GM13976 (cell line): ENCODE results near the gene RAB5A.
A peak's percentile ranks its signal among the peaks of the same experiment; 100 is the strongest.
"Not testable (repeated sequence)": the region's sequence is repeated elsewhere in the genome, so short reads cannot be mapped to it uniquely, and the experiment has no call there.

Source experiments
- DNase-seq: peaks from one replicate; pipeline ENCODE4 v3.0.0; 2012; ENCODE audit warnings: low spot score
- CTCF ChIP-seq: IDR thresholded peaks from 2 replicates; pipeline ENCODE4 v1.5.1; 2012; ENCODE audit warnings: borderline replicate concordance, mild to moderate bottlenecking; ENCODE audit not compliant: insufficient read depth; ENCODE audit errors: extremely low read depth, missing control alignments, control extremely low read depth
- in situ Hi-C: fragments of 300-500 bp; cut with MboI; formaldehyde crosslinking; loops from one replicate; pipeline ENCODE4 v1.12.0; 2022; ENCODE audit warnings: low sequenced_read_pairs, mixed read lengths, inconsistent platforms; ENCODE audit not compliant: unreplicated experiment

The RAB5A gene

GRCh38 chr3:19946832-19947548 is at the start of gene RAB5A:
RAB5A (plus strand) TSS chr3:19947097; CDS start chr3:19950899, 3,802 bp downstream.
- in situ Hi-C loops, result no loop called here
- TF ChIP-seq CTCF, result no peak
- peak; percentile 97 for DNase-seq

- DNase-seq, result no peak
- TF ChIP-seq CTCF, result no peak
- in situ Hi-C loops, result no loop called here
These were observed 48.2 kb upstream of the RAB5A start for GRCh38 chr3:19898721-19899120.

- in situ Hi-C loops, result no loop called here
- DNase-seq, result no peak
- no peak for TF ChIP-seq CTCF
These were observed 47.6 kb upstream of the RAB5A start for GRCh38 chr3:19899264-19899663.

GRCh38 chr3:19899833-19900232 is 47.1 kb upstream of the RAB5A start:
- DNase-seq, in situ Hi-C loops: not testable (repeated sequence)

- in situ Hi-C loops, result no loop called here
- TF ChIP-seq CTCF, result no peak
- DNase-seq, result no peak
These were observed 45.6 kb upstream of the RAB5A start for GRCh38 chr3:19901337-19901736.

- in situ Hi-C loops, result no loop called here
- no peak for TF ChIP-seq CTCF
- no peak for DNase-seq
These were observed 45.0 kb upstream of the RAB5A start for GRCh38 chr3:19901918-19902317.

GRCh38 chr3:19903649-19904048 is 43.2 kb upstream of the RAB5A start:
- in situ Hi-C loops, result no loop called here
- DNase-seq, result no peak
- no peak for TF ChIP-seq CTCF
